Measurements from ENCODE around the gene D2HGDH. TPM values are rescaled to one million over a fixed set of nuclear protein-coding genes. Genes with fewer than 3 reads are reported as not detected.

The D2HGDH gene
- total and polyA plus RNA-seq, 12 donors, result 7.6 to 24.7 (median 19.1) TPM

DNA sequence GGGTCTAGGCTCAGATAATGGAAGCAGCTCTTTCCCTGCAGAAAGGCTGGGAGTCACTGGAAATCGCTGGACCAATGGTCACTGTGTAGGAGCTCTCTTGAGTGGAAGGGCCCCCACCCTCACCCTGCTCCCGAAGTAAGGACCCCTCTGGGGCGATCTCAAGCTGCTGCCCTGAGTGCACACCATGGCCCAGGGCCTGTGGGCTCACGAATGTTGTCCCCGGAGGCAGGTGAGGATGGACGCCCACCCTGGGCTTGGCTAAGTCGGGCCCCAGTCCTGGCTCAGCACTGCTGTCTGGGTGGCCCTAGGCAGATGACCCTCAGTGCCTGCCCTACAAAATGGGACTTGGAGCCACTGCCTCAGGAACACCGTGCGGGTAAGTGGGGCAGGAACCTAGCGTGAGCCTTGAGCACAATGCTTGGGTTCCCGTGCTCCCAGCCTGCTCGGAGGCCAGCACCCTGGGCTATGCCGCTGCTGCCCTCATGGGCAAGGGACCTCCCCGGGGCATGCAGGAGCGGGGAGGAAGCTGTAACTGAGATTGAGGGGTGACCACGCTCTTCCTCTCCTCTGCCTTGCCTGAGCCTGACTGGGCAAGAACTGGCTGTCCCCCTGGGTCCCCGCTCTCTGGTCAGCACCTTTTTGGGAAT is 3.7 kb downstream of the D2HGDH start:
- TF ChIP-seq, protein P1, sequence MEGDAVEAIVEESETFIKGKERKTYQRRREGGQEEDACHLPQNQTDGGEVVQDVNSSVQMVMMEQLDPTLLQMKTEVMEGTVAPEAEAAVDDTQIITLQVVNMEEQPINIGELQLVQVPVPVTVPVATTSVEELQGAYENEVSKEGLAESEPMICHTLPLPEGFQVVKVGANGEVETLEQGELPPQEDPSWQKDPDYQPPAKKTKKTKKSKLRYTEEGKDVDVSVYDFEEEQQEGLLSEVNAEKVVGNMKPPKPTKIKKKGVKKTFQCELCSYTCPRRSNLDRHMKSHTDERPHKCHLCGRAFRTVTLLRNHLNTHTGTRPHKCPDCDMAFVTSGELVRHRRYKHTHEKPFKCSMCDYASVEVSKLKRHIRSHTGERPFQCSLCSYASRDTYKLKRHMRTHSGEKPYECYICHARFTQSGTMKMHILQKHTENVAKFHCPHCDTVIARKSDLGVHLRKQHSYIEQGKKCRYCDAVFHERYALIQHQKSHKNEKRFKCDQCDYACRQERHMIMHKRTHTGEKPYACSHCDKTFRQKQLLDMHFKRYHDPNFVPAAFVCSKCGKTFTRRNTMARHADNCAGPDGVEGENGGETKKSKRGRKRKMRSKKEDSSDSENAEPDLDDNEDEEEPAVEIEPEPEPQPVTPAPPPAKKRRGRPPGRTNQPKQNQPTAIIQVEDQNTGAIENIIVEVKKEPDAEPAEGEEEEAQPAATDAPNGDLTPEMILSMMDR (IDR thresholded peaks at IDR 0.05), result no peak
- Histone ChIP-seq H3K9me3 (no peaks in the 10 kb centered on the region), H3K4me1 (peaks cover 4 to 25% (median 16%) of the 10 kb centered on the region in 9 donors), H3K27me3 (no peaks in the 10 kb centered on the region), H3K36me3 (peaks cover 0 to 14% (median 0%) of the 10 kb centered on the region in 9 donors), H3K4me3 (no peak overlapping the region), H3K27ac (no peak overlapping the region)
- intact Hi-C loops (cut with DNase I), result loop anchor here in 5 of 10 donors (5.0 to 10.0 kb wide), 5 partner anchors 53 to 883 kb away; partner anchors contain the start of genes DTYMK (in 1 of the 5) and PDCD1 (in 1 of the 5)
- no peak for ATAC-seq
- WGBS, 2 donors, result 94 to 96% methylated on average over 17 of the region's 17 CpGs
- DNase-seq, result no peak

DNA sequence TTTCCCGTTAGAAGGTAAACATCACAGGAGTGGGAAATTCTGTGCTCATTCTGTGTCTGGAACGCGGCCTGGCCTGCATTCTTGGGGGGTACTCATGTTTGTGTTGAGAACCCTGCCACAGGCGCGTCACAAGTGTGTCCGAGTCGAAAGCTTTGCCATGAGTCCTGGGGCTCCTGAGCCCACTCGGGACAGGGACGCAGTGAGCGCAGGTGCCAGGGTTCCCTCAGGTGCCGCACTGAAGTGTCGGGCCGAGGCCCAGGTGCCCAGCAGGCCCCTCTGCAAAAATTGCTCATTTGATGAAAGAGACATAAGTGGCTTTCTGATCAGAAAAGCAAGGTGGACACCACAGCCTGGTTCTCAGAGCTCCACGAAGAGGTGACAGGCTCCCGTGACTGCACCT is 4.7 kb downstream of the D2HGDH start:
- H3K27me3 ChIP-seq, result no peaks in the 10 kb centered on the region
- 96 to 98% methylated on average over 15 of the region's 15 CpGs for WGBS, 2 donors
- no peaks in the 10 kb centered on the region for H3K9me3 ChIP-seq
- peaks cover under 1 to 18% (median 11%) of the 10 kb centered on the region in 9 donors for H3K4me1 ChIP-seq
- H3K36me3 ChIP-seq, result peaks cover 0 to 24% (median 7%) of the 10 kb centered on the region in 9 donors
- ATAC-seq, result no peak
- no peak for DNase-seq
- TF ChIP-seq, protein P1 (IDR thresholded peaks at IDR 0.05), result no peak
- intact Hi-C loops (cut with DNase I), result loop anchor here in 5 of 10 donors (5.0 to 10.0 kb wide), 5 partner anchors 54 to 884 kb away; partner anchors contain the start of genes DTYMK (in 1 of the 5) and PDCD1 (in 1 of the 5)
- no peak overlapping the region for H3K27ac ChIP-seq
- H3K4me3 ChIP-seq, result no peak overlapping the region

DNA sequence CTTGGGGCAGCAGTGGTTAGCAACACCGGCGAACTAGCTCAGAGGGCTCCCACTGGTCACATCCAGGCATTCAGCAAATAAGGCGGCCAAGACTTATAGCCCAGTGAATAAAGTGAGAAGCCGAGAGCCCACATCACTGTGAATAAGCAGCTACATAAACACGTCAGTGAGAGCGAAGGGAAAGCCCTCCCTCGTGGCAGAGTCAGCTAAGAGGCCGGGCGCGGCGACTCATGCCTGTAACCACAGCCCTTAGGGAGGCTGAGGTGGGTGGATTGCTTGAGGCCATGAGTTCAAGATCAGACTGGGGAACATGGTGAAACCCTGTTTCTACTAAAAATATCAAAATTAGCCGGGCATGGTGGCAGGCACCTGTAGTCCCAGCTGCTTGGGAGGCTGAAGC is 5.2 kb downstream of the D2HGDH start:
- DNase-seq (no peak), ATAC-seq (no peak)
- Histone ChIP-seq H3K9me3 (no peaks in the 10 kb centered on the region), H3K36me3 (peaks cover 0 to 29% (median 9%) of the 10 kb centered on the region in 9 donors), H3K27me3 (no peaks in the 10 kb centered on the region), H3K4me3 (no peak overlapping the region), H3K27ac (no peak overlapping the region), H3K4me1 (peaks cover 0 to 17% (median 11%) of the 10 kb centered on the region in 9 donors)
- 91 to 96% methylated on average over 12 of the region's 12 CpGs for WGBS, 2 donors
- TF ChIP-seq, protein P1 (IDR thresholded peaks at IDR 0.05), result no peak
- intact Hi-C loops (cut with DNase I), result loop anchor here in 5 of 10 donors (5.0 to 10.0 kb wide), 5 partner anchors 55 to 885 kb away; partner anchors contain the start of genes DTYMK (in 1 of the 5) and PDCD1 (in 1 of the 5)

DNA sequence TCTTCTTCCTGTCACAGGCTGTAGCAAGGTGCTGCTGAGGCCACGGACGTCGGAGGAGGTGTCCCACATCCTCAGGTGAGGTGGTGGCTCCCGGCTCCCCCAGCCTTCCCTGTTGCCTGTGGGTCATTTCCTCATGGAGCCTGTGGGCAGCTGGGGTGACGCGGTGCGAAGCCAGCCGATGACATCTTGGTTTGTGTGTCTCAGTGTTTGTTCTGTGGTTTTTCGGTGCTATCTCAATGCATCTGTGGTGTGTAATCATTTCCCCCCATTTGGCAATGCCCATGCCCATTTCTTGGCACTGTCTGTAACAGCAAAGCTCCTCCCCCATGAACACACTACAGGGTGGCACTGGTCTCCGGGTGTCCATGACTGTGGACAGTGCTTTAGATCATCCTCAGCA is 6.6 kb downstream of the D2HGDH start:
- Histone ChIP-seq H3K4me1 (peaks cover 0 to 10% (median under 1%) of the 10 kb centered on the region in 9 donors), H3K36me3 (peaks cover 0 to 42% (median 9%) of the 10 kb centered on the region in 9 donors), H3K27me3 (no peaks in the 10 kb centered on the region), H3K4me3 (no peak overlapping the region), H3K9me3 (peaks cover 0 to 5% (median 0%) of the 10 kb centered on the region in 11 donors), H3K27ac (no peak overlapping the region)
- ATAC-seq, result no peak
- DNase-seq, result no peak
- intact Hi-C loops (cut with DNase I), result no loop called here
- WGBS, 2 donors, result 85 to 90% methylated on average over 10 of the region's 10 CpGs
- TF ChIP-seq, protein P1 (IDR thresholded peaks at IDR 0.05), result no peak

Data from heart right ventricle (tissue), 16 donors.